Epithelial cell of esophagus (primary cell): Measurements from ENCODE around the gene ZFAND5.

Source experiments
- DNase-seq: peaks from one replicate; pipeline ENCODE4 v3.0.0; 2010; ENCODE audit warnings: low read depth
- H3K4me3 ChIP-seq: 2 replicates; pipeline ENCODE4 v1.5.1; 2011; ENCODE audit warnings: mild to moderate bottlenecking, low read length, control low read depth
- CTCF ChIP-seq: IDR thresholded peaks from 2 replicates; pipeline ENCODE4 v1.5.1; 2011; ENCODE audit warnings: low read depth, mild to moderate bottlenecking, low read length, control low read depth, inconsistent platforms; ENCODE audit not compliant: insufficient read depth; ENCODE audit errors: missing control alignments

ZFAND5 gene

GRCh38 chr9:72364679-72365524, at the start of gene ZFAND5:
Gene ZFAND5 (minus strand): TSS chr9:72365208. CDS start chr9:72360778, 4,430 bp downstream.
- DNase-seq, result peak; percentile 98
- peak within 1 kb of the TSS; percentile 64 for H3K4me3 ChIP-seq
- no peak for TF ChIP-seq CTCF

- no peak for TF ChIP-seq CTCF
- DNase-seq, result no peak
- no peak overlapping the region for H3K4me3 ChIP-seq
Measured at GRCh38 chr9:72412483-72413040, 47.6 kb upstream of the ZFAND5 start.

GRCh38 chr9:72410214-72410613, 45.2 kb upstream of the ZFAND5 start:
- no peak for DNase-seq
- TF ChIP-seq CTCF, result no peak
- H3K4me3 ChIP-seq, result no peak overlapping the region

GRCh38 chr9:72407114-72407513, 42.1 kb upstream of the ZFAND5 start:
- DNase-seq, result peak; percentile 7
- no peak for TF ChIP-seq CTCF

GRCh38 chr9:72402744-72403143, 37.7 kb upstream of the ZFAND5 start:
- no peak overlapping the region for H3K4me3 ChIP-seq
- DNase-seq, result no peak
- no peak for TF ChIP-seq CTCF

More at GRCh38 chr9:72407114-72407513, 42.1 kb upstream of the ZFAND5 start:
- no peak overlapping the region for H3K4me3 ChIP-seq

- DNase-seq, result no peak
- no peak overlapping the region for H3K4me3 ChIP-seq
- no peak for TF ChIP-seq CTCF
Measured at GRCh38 chr9:72401396-72401795, 36.4 kb upstream of the ZFAND5 start.
